Posterior cingulate gyrus (tissue), 11 donors: ENCODE measurements around the gene VPS41.
"Not testable (repeated sequence)": the region's sequence is repeated elsewhere in the genome, so short reads cannot be mapped to it uniquely, and the experiment has no call there.

Source experiments
- DNase-seq, 10 donors: peaks; one replicate each; pipeline versions ENCODE4 v3.0.0 to v3.0.0-alpha.2; 2020 to 2021; ENCODE audit warnings: mixed read lengths in 3 of 10
- intact Hi-C: fragments of 100-400 bp; cut with DNase I; formaldehyde crosslinking; loops from one replicate; pipeline ENCODE4 v1.15.1; 2023

Gene VPS41

GRCh38 chr7:38858259-38858884 lies 50.6 kb downstream of the VPS41 start:
- DNase-seq = no peak
- intact Hi-C loops = no loop called here

GRCh38 chr7:38855867-38856266 lies 53.1 kb downstream of the VPS41 start:
- DNase-seq = no peak
- intact Hi-C loops = no loop called here

GRCh38 chr7:38855386-38855785 lies 53.6 kb downstream of the VPS41 start:
- intact Hi-C loops = no loop called here
- DNase-seq = no peak

GRCh38 chr7:38854947-38855346 lies 54.0 kb downstream of the VPS41 start:
- DNase-seq = peak in 1 of 10 donors; percentile 52
- intact Hi-C loops = not testable (repeated sequence)

- DNase-seq = no peak
- intact Hi-C loops = no loop called here
Measured at GRCh38 chr7:38851321-38851720, 57.7 kb downstream of the VPS41 start.

- intact Hi-C loops = no loop called here
- no peak for DNase-seq
Measured at GRCh38 chr7:38846280-38846679, 62.7 kb downstream of the VPS41 start.

GRCh38 chr7:38844952-38845563 lies 63.9 kb downstream of the VPS41 start:
- DNase-seq = peak in 3 of 10 donors; percentile 24 to 75 (median 66)
- intact Hi-C loops = no loop called here

GRCh38 chr7:38842746-38843145 lies 66.2 kb downstream of the VPS41 start:
- intact Hi-C loops = no loop called here
- no peak for DNase-seq

- no peak for DNase-seq
- intact Hi-C loops = no loop called here
Measured at GRCh38 chr7:38840736-38841460, 68.1 kb downstream of the VPS41 start.

- intact Hi-C loops = no loop called here
- DNase-seq = no peak
Measured at GRCh38 chr7:38839851-38840250, 69.1 kb downstream of the VPS41 start.

- intact Hi-C loops = no loop called here
- no peak for DNase-seq
Measured at GRCh38 chr7:38838725-38839385, 70.1 kb downstream of the VPS41 start.

- intact Hi-C loops = no loop called here
Measured at GRCh38 chr7:38834357-38834756, 74.6 kb downstream of the VPS41 start.

GRCh38 chr7:38833329-38833728 lies 75.7 kb downstream of the VPS41 start:
- no peak for DNase-seq
- intact Hi-C loops = no loop called here

More at GRCh38 chr7:38834357-38834756, 74.6 kb downstream of the VPS41 start:
- DNase-seq = no peak

- intact Hi-C loops = no loop called here
- DNase-seq = no peak
Measured at GRCh38 chr7:38831259-38831996, 77.6 kb downstream of the VPS41 start.

- intact Hi-C loops = no loop called here
- no peak for DNase-seq
Measured at GRCh38 chr7:38830826-38831225, 78.2 kb downstream of the VPS41 start.

GRCh38 chr7:38829488-38830165 lies 79.4 kb downstream of the VPS41 start:
- intact Hi-C loops = no loop called here
- no peak for DNase-seq

- intact Hi-C loops = no loop called here
- no peak for DNase-seq
Measured at GRCh38 chr7:38828026-38828425, 81.0 kb downstream of the VPS41 start.

GRCh38 chr7:38825721-38826440 lies 83.1 kb downstream of the VPS41 start:
- DNase-seq = no peak
- intact Hi-C loops = no loop called here

- no peak for DNase-seq
- intact Hi-C loops = no loop called here
Measured at GRCh38 chr7:38824948-38825347, 84.0 kb downstream of the VPS41 start.
